Cardiac muscle cell (in vitro differentiated cells and primary cell): Measurements from ENCODE around the gene RERE. TPM values are rescaled to one million over a fixed set of nuclear protein-coding genes. Genes with fewer than 3 reads are reported as not detected.
"Not testable (repeated sequence)": the region's sequence is repeated elsewhere in the genome, so short reads cannot be mapped to it uniquely, and the experiment has no call there.

Experiments used
- DNase-seq, 2 donors: peaks; one replicate each; pipeline versions ENCODE4 v3.0.0 to v3.0.0-alpha.2; 2010 to 2017; ENCODE audit warnings: low read depth in 1 of 2, low spot score in 1 of 2
- H3K27ac ChIP-seq: fragments of 200-600 bp; sonication (generic); 2 replicates; pipeline ENCODE4 v1.5.1; 2016
- H3K27me3 ChIP-seq: fragments of 200-600 bp; sonication (generic); 2 replicates; pipeline ENCODE4 v1.6.0; 2016; ENCODE audit warnings: control low read depth
- H3K36me3 ChIP-seq: fragments of 200-600 bp; sonication (generic); 2 replicates; pipeline ENCODE4 v1.5.1; 2016; ENCODE audit warnings: control low read depth
- H3K4me1 ChIP-seq: fragments of 200-600 bp; sonication (generic); 2 replicates; pipeline ENCODE4 v1.8.1; 2017; ENCODE audit warnings: low read depth, mild to moderate bottlenecking, mixed run types
- H3K4me3 ChIP-seq: fragments of 200-600 bp; sonication (generic); 2 replicates; pipeline ENCODE4 v1.5.1; 2016; ENCODE audit warnings: mild to moderate bottlenecking
- H3K9me3 ChIP-seq: fragments of 200-600 bp; sonication (generic); 2 replicates; pipeline ENCODE4 v1.5.1; 2017; ENCODE audit warnings: low read depth, mild to moderate bottlenecking, control low read depth
- polyA plus RNA-seq: library from polyadenylated mRNA; unstranded; fragments of >200 nt; fragmentation: Nextera tagmentation; extraction: Ambion mirVana; gene quantifications from 2 replicates; pipeline ENCODE4 v1.2.1, GENCODE V29; 2016
- total RNA-seq: library from RNA; depleted of rRNA; stranded (reverse); fragments of >200 nt; gene quantifications from 2 replicates; pipeline ENCODE4 v1.2.3, GENCODE V29; 2016
- TF ChIP-seq, protein P1 (sequence below): IDR thresholded peaks from 2 replicates; pipeline ENCODE4 v1.5.1; 2012; ENCODE audit warnings: low read depth, mild to moderate bottlenecking, low read length

RERE gene
- total and polyA plus RNA-seq, 2 experiments from 2014 or later: 72.5 to 81.0 TPM

DNA sequence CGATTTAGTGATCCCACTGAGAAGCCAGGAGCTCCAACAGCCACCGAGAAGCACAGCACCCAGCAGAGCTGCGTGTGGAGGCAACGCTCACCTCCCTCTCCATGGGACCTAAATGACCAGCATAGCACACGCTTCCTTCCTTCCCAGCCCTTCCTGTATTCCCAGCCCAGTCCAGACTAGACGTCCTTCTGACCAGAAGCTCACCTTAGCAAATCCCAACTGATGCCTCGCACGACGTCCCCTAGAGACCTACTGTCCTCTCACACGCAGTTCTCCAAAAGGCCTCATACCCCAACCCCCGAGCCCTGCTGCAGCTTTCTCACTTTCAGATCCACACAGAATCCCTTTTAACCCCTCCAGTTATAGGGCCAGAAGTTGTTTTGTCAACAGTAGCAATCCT is 367.1 kb downstream of the RERE start:
- no peaks in the 10 kb centered on the region for H3K27me3 ChIP-seq
- H3K27ac ChIP-seq: peak overlapping the region; percentile 92
- TF ChIP-seq, protein P1, sequence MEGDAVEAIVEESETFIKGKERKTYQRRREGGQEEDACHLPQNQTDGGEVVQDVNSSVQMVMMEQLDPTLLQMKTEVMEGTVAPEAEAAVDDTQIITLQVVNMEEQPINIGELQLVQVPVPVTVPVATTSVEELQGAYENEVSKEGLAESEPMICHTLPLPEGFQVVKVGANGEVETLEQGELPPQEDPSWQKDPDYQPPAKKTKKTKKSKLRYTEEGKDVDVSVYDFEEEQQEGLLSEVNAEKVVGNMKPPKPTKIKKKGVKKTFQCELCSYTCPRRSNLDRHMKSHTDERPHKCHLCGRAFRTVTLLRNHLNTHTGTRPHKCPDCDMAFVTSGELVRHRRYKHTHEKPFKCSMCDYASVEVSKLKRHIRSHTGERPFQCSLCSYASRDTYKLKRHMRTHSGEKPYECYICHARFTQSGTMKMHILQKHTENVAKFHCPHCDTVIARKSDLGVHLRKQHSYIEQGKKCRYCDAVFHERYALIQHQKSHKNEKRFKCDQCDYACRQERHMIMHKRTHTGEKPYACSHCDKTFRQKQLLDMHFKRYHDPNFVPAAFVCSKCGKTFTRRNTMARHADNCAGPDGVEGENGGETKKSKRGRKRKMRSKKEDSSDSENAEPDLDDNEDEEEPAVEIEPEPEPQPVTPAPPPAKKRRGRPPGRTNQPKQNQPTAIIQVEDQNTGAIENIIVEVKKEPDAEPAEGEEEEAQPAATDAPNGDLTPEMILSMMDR: no peak
- no peak for DNase-seq
- no peak overlapping the region for H3K4me3 ChIP-seq
- no peaks in the 10 kb centered on the region for H3K36me3 ChIP-seq
- peaks cover 20% of the 10 kb centered on the region for H3K4me1 ChIP-seq
- H3K9me3 ChIP-seq: no peaks in the 10 kb centered on the region

DNA sequence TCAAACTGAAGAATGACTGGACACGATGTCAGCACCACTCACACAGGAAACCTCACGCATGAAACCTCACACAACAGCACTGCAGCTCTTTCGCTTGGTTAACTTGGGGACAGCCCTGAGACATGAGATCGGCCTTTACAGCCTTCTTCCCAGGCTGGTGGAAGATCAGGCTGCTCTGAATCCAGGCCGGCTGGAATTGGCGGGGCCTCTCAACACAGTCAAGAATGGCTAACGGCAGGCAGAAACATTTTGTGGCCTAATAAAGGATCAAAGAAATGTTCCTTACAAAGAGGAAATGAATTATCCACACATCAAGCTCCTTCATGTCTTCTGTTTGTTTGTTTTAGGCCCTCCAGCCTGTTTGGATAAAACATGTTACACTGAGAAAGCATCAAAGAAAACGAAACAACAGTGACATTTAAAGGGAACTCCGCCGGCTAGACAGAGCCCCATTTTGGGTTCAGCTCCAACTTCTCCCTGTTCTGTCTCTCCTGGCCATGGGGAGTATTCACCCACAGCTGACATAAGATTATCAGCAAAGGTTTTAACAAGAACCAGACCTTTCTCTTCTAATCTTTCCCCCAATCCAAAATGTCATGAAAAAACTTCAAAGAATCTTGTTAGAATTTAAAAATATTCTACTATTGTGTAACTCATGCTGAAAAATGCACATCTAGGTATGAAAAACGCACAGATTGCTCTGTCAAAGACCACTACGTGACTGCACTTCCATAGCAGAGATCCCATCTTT is 368.4 kb downstream of the RERE start:
- H3K36me3 ChIP-seq: no peaks in the 10 kb centered on the region
- H3K4me1 ChIP-seq: peaks cover 20% of the 10 kb centered on the region
- H3K27me3 ChIP-seq: no peaks in the 10 kb centered on the region
- peak overlapping the region; percentile 92 for H3K27ac ChIP-seq
- H3K9me3 ChIP-seq: no peaks in the 10 kb centered on the region
- peak; percentile 25 to 60 for DNase-seq
- TF ChIP-seq, protein P1: no peak
- no peak overlapping the region for H3K4me3 ChIP-seq

DNA sequence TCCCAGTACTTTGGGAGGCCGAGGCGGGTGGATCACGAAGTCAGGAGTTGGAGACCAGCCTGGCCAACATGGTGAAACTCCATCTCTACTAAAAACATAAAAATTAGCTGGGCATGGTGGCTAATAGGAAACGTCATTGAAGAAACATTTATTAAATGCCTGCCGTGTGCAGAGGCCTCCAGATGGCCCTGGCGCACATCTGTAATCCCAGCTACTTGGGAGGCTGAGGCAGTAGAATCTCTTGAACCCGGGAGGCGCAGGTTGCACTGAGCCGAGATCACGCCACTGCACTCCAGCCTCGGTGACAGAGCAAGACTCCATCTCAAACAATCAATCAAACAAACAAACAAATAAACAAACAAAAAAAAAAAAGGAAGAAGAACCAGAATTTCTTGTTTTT is 368.9 kb downstream of the RERE start:
- not testable (repeated sequence) for DNase-seq, H3K4me3 ChIP-seq, H3K9me3 ChIP-seq, H3K36me3 ChIP-seq, H3K27me3 ChIP-seq
- Histone ChIP-seq H3K4me1 (peaks cover 20% of the 10 kb centered on the region), H3K27ac (peak overlapping the region; percentile 92)

DNA sequence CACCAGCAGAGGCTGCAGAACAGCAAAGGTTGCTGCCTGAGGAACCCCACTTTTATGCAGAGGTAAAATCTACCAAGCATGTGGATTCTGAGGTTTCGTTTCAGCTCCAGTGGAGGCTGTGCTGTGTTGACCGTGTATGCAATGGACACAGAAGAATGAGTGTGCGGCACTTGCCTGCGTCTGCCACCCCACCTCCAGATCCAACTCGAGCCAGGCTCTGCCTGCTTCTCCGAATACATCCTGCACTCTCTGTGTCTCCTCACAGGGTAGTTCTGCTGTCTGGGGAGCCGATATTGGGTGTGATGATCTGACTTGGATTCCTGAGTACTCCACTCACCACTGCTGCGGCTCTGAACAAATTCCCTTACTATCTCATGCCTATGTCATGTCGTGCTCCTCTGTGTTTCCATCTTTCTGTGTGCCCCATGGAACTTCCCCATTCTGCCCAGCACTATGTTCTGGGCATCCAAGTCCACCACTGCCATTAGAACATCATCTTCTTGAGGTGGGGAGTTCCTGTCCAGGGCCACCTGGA is 369.8 kb downstream of the RERE start:
- no peak overlapping the region for H3K4me3 ChIP-seq
- TF ChIP-seq, protein P1: no peak
- no peaks in the 10 kb centered on the region for H3K36me3 ChIP-seq
- no peak for DNase-seq
- H3K9me3 ChIP-seq: no peaks in the 10 kb centered on the region
- no peaks in the 10 kb centered on the region for H3K27me3 ChIP-seq
- peaks cover 20% of the 10 kb centered on the region for H3K4me1 ChIP-seq
- peak overlapping the region; percentile 39 for H3K27ac ChIP-seq

DNA sequence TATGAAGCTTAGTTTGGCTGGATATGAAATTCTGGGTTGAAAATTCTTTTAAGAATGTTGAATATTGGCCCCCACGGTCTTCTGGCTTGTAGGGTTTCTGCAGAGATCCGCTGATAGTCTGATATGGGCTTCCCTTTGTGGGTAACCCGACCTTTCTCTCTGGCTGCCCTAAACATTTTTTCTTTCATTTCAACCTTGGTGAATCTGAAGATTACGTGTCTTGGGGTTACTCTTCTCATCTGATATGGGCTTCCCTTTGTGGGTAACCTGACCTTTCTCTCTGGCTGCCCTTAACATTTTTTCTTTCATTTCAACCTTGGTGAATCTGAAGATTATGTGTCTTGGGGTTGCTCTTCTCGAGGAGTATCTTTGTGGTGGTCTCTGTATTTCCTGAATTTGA is 371.3 kb downstream of the RERE start:
- peaks cover 20% of the 10 kb centered on the region for H3K4me1 ChIP-seq
- DNase-seq, H3K27me3 ChIP-seq, H3K36me3 ChIP-seq, H3K9me3 ChIP-seq, H3K4me3 ChIP-seq, H3K27ac ChIP-seq: not testable (repeated sequence)

DNA sequence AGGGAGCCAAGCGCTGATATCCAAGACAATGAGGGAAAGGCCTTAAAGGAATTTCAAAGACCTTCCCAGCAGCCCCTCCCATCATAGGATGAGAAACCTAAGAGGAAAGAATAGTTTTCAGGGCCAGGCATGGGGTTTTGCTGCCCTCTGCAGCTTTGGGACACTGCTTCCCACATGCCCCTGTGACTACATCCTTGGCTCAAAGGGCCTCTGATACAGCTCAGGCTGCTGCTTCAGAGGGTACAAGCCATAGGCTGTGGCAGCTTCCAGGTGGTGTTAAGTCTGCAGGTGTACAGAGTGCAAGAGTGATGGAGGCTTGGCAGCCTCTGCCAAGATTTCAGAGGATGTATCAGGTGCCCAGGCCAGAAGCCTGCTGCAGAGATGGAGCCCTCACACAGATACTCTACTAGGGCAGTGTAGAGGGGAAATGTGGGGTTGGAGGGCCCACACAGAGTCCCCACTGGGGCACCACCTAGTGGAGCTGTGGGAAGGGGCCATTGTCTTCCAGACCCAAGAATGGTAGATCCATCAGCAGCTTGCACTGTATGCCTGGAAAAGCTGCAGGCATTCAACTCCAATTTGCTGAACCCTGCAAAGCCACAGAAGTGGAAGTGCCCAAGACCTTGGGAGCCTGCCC is 373.8 kb downstream of the RERE start:
- no peak overlapping the region for H3K27ac ChIP-seq
- DNase-seq: peak in 1 of 2 donors; percentile 50
- no peaks in the 10 kb centered on the region for H3K36me3 ChIP-seq
- H3K4me3 ChIP-seq: no peak overlapping the region
- H3K9me3 ChIP-seq: no peaks in the 10 kb centered on the region
- H3K27me3 ChIP-seq: no peaks in the 10 kb centered on the region
- peaks cover 20% of the 10 kb centered on the region for H3K4me1 ChIP-seq
- TF ChIP-seq, protein P1: peak; percentile 24
